Middle frontal gyrus (tissue), 1 donor: ENCODE results near the gene ITGA8.
"Not testable (repeated sequence)": the region's sequence is repeated elsewhere in the genome, so short reads cannot be mapped to it uniquely, and the experiment has no call there.

Experiments used
- DNase-seq: peaks from one replicate; pipeline ENCODE4 v3.0.0-alpha.2; 2015; ENCODE audit warnings: low spot score; ENCODE audit errors: extremely low spot score

Gene ITGA8

GRCh38 chr10:15504101-15504840 is 215.5 kb downstream of the ITGA8 start:
- no peak for DNase-seq

GRCh38 chr10:15494850-15495506 is 224.7 kb downstream of the ITGA8 start:
- no peak for DNase-seq

- no peak for DNase-seq
Measured at GRCh38 chr10:15491856-15492642, 227.7 kb downstream of the ITGA8 start.

GRCh38 chr10:15489431-15489830 is 230.3 kb downstream of the ITGA8 start:
- DNase-seq = no peak

GRCh38 chr10:15487376-15487775 is 232.3 kb downstream of the ITGA8 start:
- DNase-seq = no peak

- no peak for DNase-seq
Measured at GRCh38 chr10:15486404-15486803, 233.3 kb downstream of the ITGA8 start.

- no peak for DNase-seq
Measured at GRCh38 chr10:15485684-15486316, 233.9 kb downstream of the ITGA8 start.

- no peak for DNase-seq
Measured at GRCh38 chr10:15485027-15485426, 234.7 kb downstream of the ITGA8 start.

- DNase-seq = no peak
Measured at GRCh38 chr10:15484128-15484527, 235.6 kb downstream of the ITGA8 start.

GRCh38 chr10:15483215-15484075 is 236.3 kb downstream of the ITGA8 start:
- DNase-seq = no peak

GRCh38 chr10:15482156-15482555 is 237.6 kb downstream of the ITGA8 start:
- DNase-seq = no peak

- DNase-seq = no peak
Measured at GRCh38 chr10:15478950-15479349, 240.8 kb downstream of the ITGA8 start.

- no peak for DNase-seq
Measured at GRCh38 chr10:15478429-15478828, 241.3 kb downstream of the ITGA8 start.

- no peak for DNase-seq
Measured at GRCh38 chr10:15476337-15476736, 243.4 kb downstream of the ITGA8 start.

GRCh38 chr10:15475439-15475838 is 244.3 kb downstream of the ITGA8 start:
- not testable (repeated sequence) for DNase-seq

GRCh38 chr10:15474671-15475070 is 245.1 kb downstream of the ITGA8 start:
- DNase-seq = no peak

- DNase-seq = no peak
Measured at GRCh38 chr10:15473396-15473767, 246.3 kb downstream of the ITGA8 start.

GRCh38 chr10:15472431-15473395 is 247.0 kb downstream of the ITGA8 start:
- no peak for DNase-seq

- no peak for DNase-seq
Measured at GRCh38 chr10:15472008-15472407, 247.7 kb downstream of the ITGA8 start.

GRCh38 chr10:15469111-15469510 is 250.6 kb downstream of the ITGA8 start:
- DNase-seq = no peak
